Measurements from ENCODE around the gene CCBE1. TPM values are rescaled to one million over a fixed set of nuclear protein-coding genes. Genes with fewer than 3 reads are reported as not detected.

Gene CCBE1
- total RNA-seq, 4 donors from 2014 or later = 2.2 to 7.7 (median 4.1) TPM

- H3K4me3 ChIP-seq = no peak overlapping the region
- no peaks in the 10 kb centered on the region for H3K9me3 ChIP-seq
- 58 to 79% methylated on average over 4 to 8 of the region's 8 CpGs for WGBS, 2 donors (ENCODE audit: low coverage in 1 of 2)
- H3K27ac ChIP-seq = no peak overlapping the region
- no peaks in the 10 kb centered on the region for H3K36me3 ChIP-seq
- ATAC-seq = no peak
- H3K4me1 ChIP-seq = peaks cover 0 to 4% (median 0%) of the 10 kb centered on the region in 3 donors
- no peaks in the 10 kb centered on the region for H3K27me3 ChIP-seq
- TF ChIP-seq POLR2A (IDR thresholded peaks at IDR 0.05) (no peak), POLR2AphosphoS5 (IDR thresholded peaks at IDR 0.05) (no peak), EP300 (IDR thresholded peaks at IDR 0.05) (no peak)
- TF ChIP-seq, protein P1, sequence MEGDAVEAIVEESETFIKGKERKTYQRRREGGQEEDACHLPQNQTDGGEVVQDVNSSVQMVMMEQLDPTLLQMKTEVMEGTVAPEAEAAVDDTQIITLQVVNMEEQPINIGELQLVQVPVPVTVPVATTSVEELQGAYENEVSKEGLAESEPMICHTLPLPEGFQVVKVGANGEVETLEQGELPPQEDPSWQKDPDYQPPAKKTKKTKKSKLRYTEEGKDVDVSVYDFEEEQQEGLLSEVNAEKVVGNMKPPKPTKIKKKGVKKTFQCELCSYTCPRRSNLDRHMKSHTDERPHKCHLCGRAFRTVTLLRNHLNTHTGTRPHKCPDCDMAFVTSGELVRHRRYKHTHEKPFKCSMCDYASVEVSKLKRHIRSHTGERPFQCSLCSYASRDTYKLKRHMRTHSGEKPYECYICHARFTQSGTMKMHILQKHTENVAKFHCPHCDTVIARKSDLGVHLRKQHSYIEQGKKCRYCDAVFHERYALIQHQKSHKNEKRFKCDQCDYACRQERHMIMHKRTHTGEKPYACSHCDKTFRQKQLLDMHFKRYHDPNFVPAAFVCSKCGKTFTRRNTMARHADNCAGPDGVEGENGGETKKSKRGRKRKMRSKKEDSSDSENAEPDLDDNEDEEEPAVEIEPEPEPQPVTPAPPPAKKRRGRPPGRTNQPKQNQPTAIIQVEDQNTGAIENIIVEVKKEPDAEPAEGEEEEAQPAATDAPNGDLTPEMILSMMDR (IDR thresholded peaks at IDR 0.05) = no peak
Observed at GRCh38 chr18:59386909-59387686, 310.1 kb downstream of the CCBE1 start.

DNA sequence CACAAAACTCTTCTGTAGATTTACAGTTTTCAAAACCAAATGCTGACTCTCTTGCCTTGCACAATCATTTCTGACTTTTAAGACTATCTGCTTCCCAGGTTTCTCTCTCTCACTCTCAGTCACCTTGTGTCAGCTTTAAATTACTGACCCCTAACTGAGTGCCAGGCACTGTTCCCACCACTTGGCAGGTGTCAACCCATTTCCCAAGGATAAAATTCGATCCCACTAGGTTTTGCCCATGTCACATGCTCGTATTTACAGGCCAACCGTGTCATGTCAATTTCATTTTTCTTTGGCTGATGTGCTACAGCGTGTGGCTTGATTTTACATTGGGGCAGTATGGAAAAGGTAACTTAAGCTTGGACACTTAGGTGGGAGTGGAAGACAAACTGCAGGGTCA is 312.0 kb downstream of the CCBE1 start:
- Histone ChIP-seq H3K4me1 (peaks cover 0 to 4% (median 0%) of the 10 kb centered on the region in 3 donors), H3K9me3 (no peaks in the 10 kb centered on the region), H3K4me3 (no peak overlapping the region), H3K27me3 (no peaks in the 10 kb centered on the region), H3K27ac (no peak overlapping the region), H3K36me3 (no peaks in the 10 kb centered on the region)
- ATAC-seq = no peak
- WGBS, 2 donors (ENCODE audit: low coverage in 1 of 2) = 62 to 89% methylated on average over 4 of the region's 4 CpGs
- TF ChIP-seq POLR2AphosphoS5 (IDR thresholded peaks at IDR 0.05) (no peak), EP300 (IDR thresholded peaks at IDR 0.05) (no peak), POLR2A (IDR thresholded peaks at IDR 0.05) (no peak)
- TF ChIP-seq, protein P1 (IDR thresholded peaks at IDR 0.05) = no peak

- no peak for ATAC-seq
- Histone ChIP-seq H3K36me3 (no peaks in the 10 kb centered on the region), H3K27ac (no peak overlapping the region), H3K4me3 (no peak overlapping the region), H3K9me3 (no peaks in the 10 kb centered on the region), H3K4me1 (no peaks in the 10 kb centered on the region), H3K27me3 (no peaks in the 10 kb centered on the region)
- 19 to 85% methylated on average over 2 to 3 of the region's 6 CpGs for WGBS, 2 donors (ENCODE audit: low coverage in 1 of 2)
- TF ChIP-seq EP300 (IDR thresholded peaks at IDR 0.05) (no peak), POLR2A (IDR thresholded peaks at IDR 0.05) (no peak), POLR2AphosphoS5 (IDR thresholded peaks at IDR 0.05) (no peak)
- TF ChIP-seq, protein P1 (IDR thresholded peaks at IDR 0.05) = no peak
Observed at GRCh38 chr18:59383851-59384250, 313.4 kb downstream of the CCBE1 start.

GRCh38 chr18:59382383-59382782 is 314.8 kb downstream of the CCBE1 start:
- WGBS, 2 donors (ENCODE audit: low coverage in 1 of 2) = 73 to 88% methylated on average over 5 to 7 of the region's 7 CpGs
- no peak overlapping the region for H3K4me3 ChIP-seq
- H3K4me1 ChIP-seq = no peaks in the 10 kb centered on the region
- ATAC-seq = no peak
- TF ChIP-seq POLR2A (IDR thresholded peaks at IDR 0.05) = no peak
- no peak for TF ChIP-seq POLR2AphosphoS5 (IDR thresholded peaks at IDR 0.05)
- TF ChIP-seq EP300 (IDR thresholded peaks at IDR 0.05) = no peak
- TF ChIP-seq, protein P1 (IDR thresholded peaks at IDR 0.05) = no peak
- no peaks in the 10 kb centered on the region for H3K27me3 ChIP-seq
- H3K9me3 ChIP-seq = no peaks in the 10 kb centered on the region
- no peaks in the 10 kb centered on the region for H3K36me3 ChIP-seq
- no peak overlapping the region for H3K27ac ChIP-seq

DNA sequence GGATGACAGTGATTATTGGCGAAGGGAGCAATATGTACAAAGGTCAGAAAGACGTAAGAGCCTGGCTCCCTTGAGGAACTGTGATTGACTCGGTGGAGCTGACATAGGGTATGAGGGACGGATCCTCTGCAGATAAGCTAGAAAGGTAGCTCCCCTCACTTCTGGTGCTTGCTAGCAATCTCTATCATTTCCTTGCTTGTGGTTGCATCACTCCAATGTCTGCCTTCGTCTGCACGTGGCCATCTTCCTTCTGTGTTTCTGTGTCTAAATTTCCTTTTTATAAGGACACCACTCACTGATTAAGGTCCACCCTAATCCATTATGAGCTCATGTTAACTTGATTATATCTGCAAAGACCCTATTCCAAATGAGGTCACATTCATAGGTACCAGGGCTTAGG is 315.3 kb downstream of the CCBE1 start:
- no peaks in the 10 kb centered on the region for H3K9me3 ChIP-seq
- WGBS, 2 donors (ENCODE audit: low coverage in 1 of 2) = 54 to 76% methylated on average over 3 to 6 of the region's 6 CpGs
- TF ChIP-seq, protein P1 (IDR thresholded peaks at IDR 0.05) = no peak
- TF ChIP-seq EP300 (IDR thresholded peaks at IDR 0.05) = no peak
- no peak for TF ChIP-seq POLR2AphosphoS5 (IDR thresholded peaks at IDR 0.05)
- TF ChIP-seq POLR2A (IDR thresholded peaks at IDR 0.05) = no peak
- H3K4me3 ChIP-seq = no peak overlapping the region
- no peaks in the 10 kb centered on the region for H3K27me3 ChIP-seq
- H3K27ac ChIP-seq = no peak overlapping the region
- H3K36me3 ChIP-seq = no peaks in the 10 kb centered on the region
- no peaks in the 10 kb centered on the region for H3K4me1 ChIP-seq
- ATAC-seq = no peak
